UCSD-AML1 (cell line): ENCODE results near the gene OTOR.

ENCODE experiments used
- DNase-seq: peaks from one replicate; lab custom pipeline; 2025; ENCODE audit not compliant: unreplicated experiment; lab: John Stamatoyannopoulos, UW

OTOR gene

GRCh38 chr20:16748308-16748900, at the start of gene OTOR:
Gene OTOR (plus strand): TSS chr20:16748358. CDS start chr20:16748402, 44 bp downstream.
- no peak for DNase-seq

- DNase-seq, result peak; percentile 24
Observed at GRCh38 chr20:16699293-16699692, 48.9 kb upstream of the OTOR start.

- peak; percentile 24 for DNase-seq
Observed at GRCh38 chr20:16701296-16701695, 46.9 kb upstream of the OTOR start.

GRCh38 chr20:16703570-16703969, 44.6 kb upstream of the OTOR start:
- no peak for DNase-seq

- no peak for DNase-seq
Observed at GRCh38 chr20:16707674-16708073, 40.5 kb upstream of the OTOR start.

GRCh38 chr20:16708602-16709001, 39.6 kb upstream of the OTOR start:
- DNase-seq, result no peak

GRCh38 chr20:16709017-16709416, 39.1 kb upstream of the OTOR start:
- DNase-seq, result no peak

- DNase-seq, result no peak
Observed at GRCh38 chr20:16710781-16711180, 37.4 kb upstream of the OTOR start.

GRCh38 chr20:16711661-16712258, 36.4 kb upstream of the OTOR start:
- DNase-seq, result no peak

- no peak for DNase-seq
Observed at GRCh38 chr20:16712511-16712947, 35.6 kb upstream of the OTOR start.

GRCh38 chr20:16713066-16713465, 35.1 kb upstream of the OTOR start:
- no peak for DNase-seq

- DNase-seq, result no peak
Observed at GRCh38 chr20:16714242-16714641, 33.9 kb upstream of the OTOR start.

GRCh38 chr20:16714751-16715150, 33.4 kb upstream of the OTOR start:
- DNase-seq, result no peak

GRCh38 chr20:16719421-16719820, 28.7 kb upstream of the OTOR start:
- no peak for DNase-seq

- DNase-seq, result no peak
Observed at GRCh38 chr20:16729080-16729479, 19.1 kb upstream of the OTOR start.

- peak; percentile 92 for DNase-seq
Observed at GRCh38 chr20:16729565-16730460, 18.3 kb upstream of the OTOR start, which contains the start of gene SNRPB2. Gene SNRPB2 (plus strand): TSS chr20:16730026. CDS start chr20:16731703, 1,677 bp downstream.

- DNase-seq, result no peak
Observed at GRCh38 chr20:16732506-16733152, 15.5 kb upstream of the OTOR start.

GRCh38 chr20:16740365-16741072, 7.6 kb upstream of the OTOR start:
- no peak for DNase-seq

- no peak for DNase-seq
Observed at GRCh38 chr20:16744178-16744807, 3.9 kb upstream of the OTOR start.

- DNase-seq, result no peak
Observed at GRCh38 chr20:16745204-16745603, 3.0 kb upstream of the OTOR start.
